Endothelial cell of coronary artery (primary cell): ENCODE measurements around the gene GRHPR. TPM values are rescaled to one million over a fixed set of nuclear protein-coding genes. Genes with fewer than 3 reads are reported as not detected.

Source experiments
- total RNA-seq: library from RNA; depleted of rRNA; stranded (reverse); fragments of >200 nt; gene quantifications from 2 replicates; pipeline ENCODE4 v1.2.3, GENCODE V29; 2014

The GRHPR gene
- 113 and 129 TPM in 2 replicates for total RNA-seq

DNA sequence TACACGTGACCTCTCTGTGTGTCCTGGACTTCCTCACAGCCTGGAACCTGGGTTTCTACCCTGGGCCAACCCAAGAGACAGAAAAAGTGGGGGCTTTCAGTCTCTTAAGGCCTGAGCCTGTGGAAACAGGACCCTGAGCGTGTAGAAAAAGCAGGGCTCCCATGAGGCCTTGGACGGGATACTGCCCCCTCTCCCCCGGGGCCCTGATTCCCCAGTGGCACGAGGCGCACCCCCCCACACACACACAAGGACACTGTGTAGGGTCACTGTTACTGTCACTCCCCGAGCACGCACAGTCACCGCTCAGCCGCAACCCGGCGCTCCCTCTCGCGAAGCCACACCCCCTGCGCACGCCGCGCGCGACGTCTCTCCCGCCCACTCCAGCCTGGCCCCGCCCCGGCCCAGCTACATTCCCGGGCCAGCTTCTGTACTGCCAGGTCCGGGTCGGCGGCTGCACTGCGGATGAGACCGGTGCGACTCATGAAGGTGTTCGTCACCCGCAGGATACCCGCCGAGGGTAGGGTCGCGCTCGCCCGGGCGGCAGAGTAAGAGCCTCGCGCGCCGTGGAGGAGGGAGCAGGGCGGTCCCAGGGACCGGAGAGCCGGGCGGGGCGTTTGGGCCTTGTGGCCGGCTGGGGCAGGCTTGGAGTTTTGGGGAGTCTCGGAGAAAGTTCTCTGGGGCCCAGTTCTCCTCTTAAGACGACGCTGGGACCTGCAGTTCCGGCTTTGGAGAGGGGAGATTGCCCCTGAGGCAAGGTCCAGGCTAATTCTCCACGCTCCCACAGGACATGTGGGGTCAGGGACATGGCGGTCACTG, at the start of gene GRHPR:
TSS of gene GRHPR (plus strand) at position 408 of the 816 bp plus-strand sequence. CDS start at position 463, 55 bp downstream.

DNA sequence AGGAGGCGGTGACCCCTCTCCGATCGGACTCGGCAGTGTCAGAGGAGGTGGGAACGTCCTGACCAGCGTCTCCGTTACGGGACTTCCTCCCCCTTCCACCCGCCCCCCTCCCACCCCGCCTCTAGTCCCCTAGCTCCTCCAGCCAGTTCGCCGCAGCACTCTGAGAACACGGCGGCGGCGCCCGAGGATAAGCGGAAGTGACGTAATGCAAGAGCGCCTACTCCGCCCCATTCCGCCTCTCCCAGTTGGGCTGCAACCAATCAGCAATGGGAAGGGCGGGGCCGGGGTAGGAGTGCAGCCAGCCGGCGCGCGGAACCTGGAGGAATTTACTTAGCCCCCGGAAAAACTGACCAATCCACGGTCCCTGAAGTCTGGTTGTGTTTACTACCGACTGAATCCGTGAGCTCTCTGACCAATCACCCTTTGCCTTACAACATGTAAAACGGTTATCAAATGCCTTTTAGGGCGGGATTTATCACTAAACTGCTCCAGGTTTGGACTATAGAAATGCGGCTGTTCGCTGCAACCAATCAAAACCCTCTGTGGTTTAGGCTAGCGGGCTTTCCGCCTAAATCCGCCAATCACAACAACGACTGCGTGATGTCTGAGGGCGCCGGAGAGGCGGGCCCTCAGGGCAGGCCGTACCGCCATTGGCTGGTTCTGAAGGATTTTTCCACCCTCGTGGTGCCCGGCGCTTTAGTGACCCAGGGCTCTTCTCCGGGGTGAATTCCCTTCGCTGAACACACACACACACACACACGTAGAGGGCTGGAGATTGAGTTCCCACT, 42.9 kb downstream of the GRHPR start, which contains the start of gene ZBTB5:
TSS of gene ZBTB5 (minus strand) at position 202 of the 788 bp plus-strand sequence. CDS start 22,899 bp downstream, outside the sequence.

DNA sequence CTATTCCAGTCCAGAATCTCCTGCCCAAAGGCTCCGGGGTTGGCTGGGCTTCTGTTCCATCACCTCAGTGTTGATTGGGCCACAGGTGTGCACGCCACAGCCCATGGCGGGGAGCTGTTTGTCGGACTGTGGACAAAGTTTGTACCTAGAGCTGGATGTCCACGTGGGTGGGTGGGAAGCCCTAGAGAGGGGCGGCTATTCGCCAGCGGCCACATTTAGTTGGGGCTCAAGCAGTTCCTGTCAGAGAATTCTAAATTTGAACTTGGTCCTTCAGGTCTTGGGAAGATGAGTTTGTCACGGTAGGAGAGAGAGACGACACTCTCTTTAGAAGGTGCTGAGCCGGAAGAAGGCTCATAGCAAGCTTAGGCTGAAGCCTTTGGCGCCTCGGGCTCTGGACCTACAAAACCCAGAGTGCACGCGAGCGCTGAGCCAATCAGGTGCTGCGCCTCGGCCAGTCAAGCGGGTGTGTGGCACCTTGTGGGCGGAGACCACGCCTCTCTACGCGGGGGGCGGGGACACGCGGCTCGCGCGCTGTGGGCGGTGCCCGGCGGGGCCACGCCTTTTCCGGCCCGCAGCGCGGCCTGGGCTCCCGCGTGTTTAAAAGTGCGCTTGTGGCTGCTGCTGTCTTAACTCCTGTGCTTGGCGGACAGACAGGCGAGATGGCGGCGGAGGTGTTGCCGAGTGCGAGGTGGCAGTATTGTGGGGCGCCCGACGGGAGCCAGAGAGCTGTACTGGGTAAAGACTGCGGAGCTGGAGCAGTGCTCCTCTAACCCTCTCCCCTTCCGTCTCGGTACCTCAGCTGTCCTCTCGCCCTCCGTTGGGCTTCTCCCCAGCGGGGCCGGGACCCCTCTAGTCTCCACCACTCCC, 63.1 kb downstream of the GRHPR start, which contains the start of gene POLR1E:
TSS of gene POLR1E (plus strand) at position 560 of the 867 bp plus-strand sequence. CDS start at position 660, 100 bp downstream.

Other genes with a start within 250 kb of the GRHPR start
- gene ZBTB5, start 42.8 kb downstream of the GRHPR start, total RNA-seq, result 6.7 and 8.4 TPM in 2 replicates
- gene POLR1E, start 63.3 kb downstream of the GRHPR start, total RNA-seq, result 23.5 and 29.6 TPM in 2 replicates
- 8.3 and 10.1 TPM in 2 replicates for gene FBXO10, start 153.7 kb downstream of the GRHPR start, total RNA-seq
- 166 and 198 TPM in 2 replicates for gene TOMM5, start 169.9 kb downstream of the GRHPR start, total RNA-seq
- not detected in 2 replicates for gene FRMPD1, start 228.3 kb downstream of the GRHPR start, total RNA-seq